K562 treated with DMSO at 1 percent for 4 hours (cell line): Measurements from ENCODE around the gene TACR2. TPM values are rescaled to one million over a fixed set of nuclear protein-coding genes. Genes with fewer than 3 reads are reported as not detected.

Experiments
- total RNA-seq: library from RNA; unstranded; fragments of 300-600 nt; gene quantifications from 2 replicates; pipeline ENCODE4 v1.2.3, GENCODE V29; 2022; ENCODE audit not compliant: insufficient read depth

The TACR2 gene
- 0.62 TPM in 1 of 2 replicates, not detected in the other for total RNA-seq

DNA sequence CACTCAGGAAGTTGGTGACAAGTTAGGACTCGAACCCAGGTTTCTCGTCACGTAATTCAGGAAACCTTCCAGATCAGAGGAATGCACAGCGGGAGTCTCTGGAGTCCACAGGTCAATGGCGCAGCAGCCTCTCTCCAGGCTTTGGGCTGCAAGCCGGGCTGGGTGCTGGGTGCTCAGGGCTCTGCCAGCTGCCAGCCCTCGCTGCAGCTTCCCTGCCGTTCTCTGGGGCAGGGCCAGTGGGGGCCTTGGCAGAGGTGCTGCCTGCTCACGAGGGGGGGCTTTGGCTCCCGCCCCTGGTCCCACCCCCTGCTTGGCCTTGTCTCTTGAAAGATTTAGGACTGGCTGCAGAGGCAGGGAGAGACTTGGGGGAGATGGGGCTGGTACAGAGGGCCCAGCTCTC, at the start of gene TACR2:
TSS of gene TACR2 (minus strand) at position 224 of the 400 bp plus-strand sequence. CDS start 595 bp downstream, outside the sequence.

GRCh38 chr10:69451209-69451783, 34.6 kb upstream of the TACR2 start, which contains the start of gene TSPAN15:
Gene TSPAN15 (plus strand): TSS chr10:69451465. CDS start chr10:69451595, 130 bp downstream.

Other genes with a start within 250 kb of the TACR2 start
- 32.1 and 36.9 TPM in 2 replicates for gene SUPV3L1, start 236.7 kb downstream of the TACR2 start, total RNA-seq
- 0.25 and 0.32 TPM in 2 replicates for gene HKDC1, start 196.6 kb downstream of the TACR2 start, total RNA-seq
- gene HK1, start 138.4 kb downstream of the TACR2 start, total RNA-seq, result 185 and 213 TPM in 2 replicates
- 1.7 and 3.1 TPM in 2 replicates for gene TSPAN15, start 34.5 kb upstream of the TACR2 start, total RNA-seq
- not detected in 2 replicates for gene NEUROG3, start 156.5 kb upstream of the TACR2 start, total RNA-seq
- 5.0 and 7.9 TPM in 2 replicates for gene FAM241B, start 213.3 kb upstream of the TACR2 start, total RNA-seq